LHCN-M2 (cell line): ENCODE data around the gene DPPA2. TPM values are rescaled to one million over a fixed set of nuclear protein-coding genes. Genes with fewer than 3 reads are reported as not detected.
"Not testable (repeated sequence)": the region's sequence is repeated elsewhere in the genome, so short reads cannot be mapped to it uniquely, and the experiment has no call there.

Source experiments
- DNase-seq: peaks from one replicate; pipeline ENCODE4 v3.0.0-alpha.2; 2012; ENCODE audit warnings: low read depth
- polyA plus RNA-seq: library from polyadenylated mRNA; unstranded; fragments of >200 nt; gene quantifications from one replicate; pipeline ENCODE4 v1.2.1, GENCODE V29; 2012; ENCODE audit warnings: missing spikeins
- total RNA-seq: library from RNA; depleted of rRNA; stranded (reverse); fragments of >200 nt; gene quantifications from 2 replicates; pipeline ENCODE4 v1.2.3, GENCODE V29; 2014; rRNA removed

DPPA2 gene, protein sequence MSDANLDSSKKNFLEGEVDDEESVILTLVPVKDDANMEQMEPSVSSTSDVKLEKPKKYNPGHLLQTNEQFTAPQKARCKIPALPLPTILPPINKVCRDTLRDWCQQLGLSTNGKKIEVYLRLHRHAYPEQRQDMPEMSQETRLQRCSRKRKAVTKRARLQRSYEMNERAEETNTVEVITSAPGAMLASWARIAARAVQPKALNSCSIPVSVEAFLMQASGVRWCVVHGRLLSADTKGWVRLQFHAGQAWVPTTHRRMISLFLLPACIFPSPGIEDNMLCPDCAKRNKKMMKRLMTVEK
- total RNA-seq = not detected in 2 replicates
- polyA plus RNA-seq = not detected

DNA sequence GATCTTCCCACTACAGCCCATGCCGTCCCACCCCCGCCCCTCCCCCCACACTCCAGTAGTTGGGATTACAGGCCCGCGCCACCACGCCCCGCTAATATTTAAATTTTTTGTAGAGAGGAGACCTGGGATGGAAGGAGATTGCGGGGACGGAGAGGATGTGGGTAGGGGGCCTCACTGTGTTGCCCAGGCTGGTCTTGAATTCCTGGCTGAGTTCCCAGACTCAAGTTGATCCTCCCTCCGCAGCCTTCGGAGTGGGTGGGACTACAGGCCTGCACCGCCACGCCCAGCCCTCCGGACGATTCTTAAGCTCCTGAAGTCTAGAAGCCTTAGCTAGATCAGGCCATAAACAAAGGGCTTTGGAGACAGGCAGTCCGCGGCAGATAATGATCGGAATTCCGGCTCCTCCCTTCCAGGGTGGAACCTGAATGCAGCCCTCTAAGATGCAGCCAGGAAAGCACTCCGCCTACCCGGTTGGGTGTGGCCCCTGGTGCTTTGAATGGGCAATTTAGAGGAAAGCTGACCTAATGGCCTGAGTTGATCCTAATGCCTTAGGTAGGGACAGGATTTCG lies at the start of gene DPPA2:
DPPA2 (minus strand) TSS at position 356 of the 569 bp plus-strand sequence. CDS start 1,975 bp downstream, outside the sequence.
- DNase-seq = no peak

DNA sequence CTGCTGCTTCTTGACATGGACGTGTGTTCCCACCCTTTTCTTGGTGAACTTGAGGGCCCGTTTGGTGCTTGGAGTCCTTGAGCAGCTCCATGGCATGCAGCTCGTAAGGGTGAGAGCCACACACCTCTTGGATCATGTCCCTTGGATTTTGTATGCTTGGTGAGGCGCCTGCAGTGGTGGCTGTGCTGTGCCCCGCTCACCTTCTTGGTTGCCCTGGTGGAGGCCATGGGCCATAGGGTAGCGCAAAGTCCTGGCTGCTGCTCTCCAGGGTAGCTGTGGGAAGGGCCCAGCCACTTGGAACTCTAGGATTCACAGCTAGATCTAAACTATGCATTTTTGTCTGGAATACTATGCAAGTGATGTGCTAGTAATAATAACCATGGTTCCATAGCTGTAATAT lies 47.8 kb upstream of the DPPA2 start:
- no peak for DNase-seq

DNA sequence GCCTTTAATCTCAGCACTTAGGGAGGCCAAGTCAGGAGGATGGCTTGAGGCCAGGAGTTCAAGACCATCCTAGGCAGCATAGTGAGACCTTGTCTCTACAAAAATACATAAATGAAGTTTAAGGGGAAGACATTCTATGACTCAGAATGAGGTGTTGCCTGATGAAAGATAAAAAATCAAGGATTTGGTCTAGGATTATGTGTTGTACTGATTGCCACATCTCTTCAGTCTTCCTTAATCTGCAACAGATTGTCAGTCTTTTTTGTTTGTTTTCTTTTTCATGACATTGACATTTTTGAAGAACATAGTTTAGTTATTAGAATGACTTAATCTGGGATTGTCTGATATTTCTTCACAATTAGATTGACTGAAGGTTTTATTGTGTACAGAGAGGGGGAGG lies 47.3 kb upstream of the DPPA2 start:
- DNase-seq = no peak

DNA sequence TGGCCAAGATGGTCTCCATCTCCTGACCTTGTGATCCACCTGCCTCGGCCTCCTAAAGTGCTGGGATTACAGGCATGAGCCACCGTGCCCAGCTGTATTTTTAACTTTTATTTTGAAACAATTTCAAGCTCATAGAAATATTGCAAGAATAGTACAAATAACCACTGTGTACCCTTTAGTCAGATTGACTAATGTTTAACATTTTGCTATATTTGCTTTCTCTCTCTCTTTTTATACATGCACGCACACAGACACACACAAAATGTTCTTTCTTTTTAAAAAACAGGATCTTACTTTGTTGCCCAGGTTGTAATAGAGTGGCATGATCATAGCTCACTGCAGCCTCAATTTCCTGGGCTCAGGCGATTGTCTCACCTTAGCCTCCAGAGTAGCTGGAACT lies 46.5 kb upstream of the DPPA2 start:
- DNase-seq = no peak

DNA sequence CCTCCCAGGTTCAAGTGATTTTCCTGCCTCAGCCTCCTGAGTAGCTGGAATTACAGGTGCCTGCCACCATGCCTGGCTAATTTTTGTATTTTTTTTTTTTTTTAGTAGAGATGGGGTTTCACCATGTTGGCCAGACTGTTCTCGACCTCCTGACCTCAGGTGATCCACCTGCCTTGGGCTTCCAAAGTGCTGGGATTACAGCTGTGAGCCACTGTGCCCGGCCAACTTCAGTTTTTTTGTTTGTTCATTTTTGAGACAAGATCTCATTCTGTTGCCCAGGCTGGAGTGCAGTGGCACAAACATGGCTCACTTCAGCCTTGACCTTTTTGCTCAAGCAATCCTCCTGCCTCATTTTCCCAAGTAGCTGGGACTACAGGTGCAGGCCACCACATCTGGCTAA lies 42.5 kb upstream of the DPPA2 start:
- DNase-seq = not testable (repeated sequence)

DNA sequence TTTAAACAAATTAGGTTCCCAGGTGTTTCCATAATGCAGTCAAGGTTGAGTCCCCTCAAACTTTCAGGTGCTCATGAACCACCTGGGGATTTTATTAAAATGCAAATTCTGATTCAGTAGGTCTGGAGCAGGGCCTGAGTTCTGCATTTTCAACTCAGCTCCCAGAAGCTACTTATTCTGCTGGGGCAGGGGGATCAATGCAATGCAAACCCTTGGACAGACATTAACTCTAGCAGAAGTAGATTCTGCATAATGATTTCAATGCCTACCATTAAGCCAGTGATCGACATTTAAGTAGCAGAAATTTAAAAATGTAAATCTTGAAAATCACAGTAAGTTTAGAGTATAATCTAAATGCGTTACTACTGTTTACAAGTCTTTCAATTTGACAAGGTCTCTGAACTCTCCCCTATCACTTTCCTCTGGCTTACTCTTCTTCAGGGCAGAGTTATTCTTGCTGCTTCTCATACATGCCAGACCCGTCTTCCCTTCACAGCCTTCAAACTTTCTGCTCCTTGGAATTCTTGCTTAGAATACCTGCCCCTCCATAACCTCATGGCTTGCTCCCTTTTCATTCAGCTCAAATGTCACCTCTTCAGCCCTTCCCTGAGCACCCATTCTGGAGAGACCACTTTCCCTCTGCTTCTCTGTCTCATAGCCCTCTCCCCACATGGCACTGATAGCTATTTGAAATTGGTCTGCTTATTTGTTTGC lies 40.3 kb upstream of the DPPA2 start:
- no peak for DNase-seq

DNA sequence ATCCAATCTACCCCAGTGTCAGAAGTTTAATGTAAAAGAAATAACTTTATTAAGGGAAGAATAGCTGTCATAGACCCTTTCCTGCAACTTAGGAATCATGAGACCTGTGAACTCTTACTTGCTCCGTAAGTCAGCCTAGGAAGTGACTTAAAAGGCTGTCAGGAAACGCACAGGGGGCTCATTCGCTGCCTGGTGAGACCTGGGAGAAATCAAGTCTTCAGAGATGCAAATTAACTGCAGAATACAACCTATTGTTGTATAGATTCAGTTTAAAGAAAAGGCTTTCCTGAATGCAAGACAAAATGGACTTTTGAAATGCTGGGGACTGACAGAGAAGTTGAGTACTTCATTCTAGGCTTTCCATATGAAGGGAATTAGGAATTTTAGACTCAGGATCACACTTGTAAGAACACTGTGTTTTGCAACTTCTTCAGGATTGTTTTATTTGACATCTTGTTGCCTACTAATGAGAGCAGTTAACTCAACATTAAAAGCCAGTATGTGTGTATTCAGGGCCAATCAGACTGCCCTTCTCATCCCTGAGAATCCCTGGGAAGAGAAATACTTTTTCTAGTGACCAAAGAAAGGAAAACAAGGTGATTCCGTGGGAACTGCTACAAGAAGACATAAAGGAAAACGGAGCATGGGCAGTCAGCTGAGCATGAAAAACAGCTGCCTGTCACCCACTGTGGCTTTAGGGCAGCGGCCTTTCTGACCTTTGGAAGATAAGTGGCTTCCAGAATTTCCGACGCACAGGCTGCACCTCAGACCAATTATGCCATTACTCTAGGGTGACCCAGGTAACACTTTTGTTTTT lies 39.5 kb upstream of the DPPA2 start:
- DNase-seq = no peak

DNA sequence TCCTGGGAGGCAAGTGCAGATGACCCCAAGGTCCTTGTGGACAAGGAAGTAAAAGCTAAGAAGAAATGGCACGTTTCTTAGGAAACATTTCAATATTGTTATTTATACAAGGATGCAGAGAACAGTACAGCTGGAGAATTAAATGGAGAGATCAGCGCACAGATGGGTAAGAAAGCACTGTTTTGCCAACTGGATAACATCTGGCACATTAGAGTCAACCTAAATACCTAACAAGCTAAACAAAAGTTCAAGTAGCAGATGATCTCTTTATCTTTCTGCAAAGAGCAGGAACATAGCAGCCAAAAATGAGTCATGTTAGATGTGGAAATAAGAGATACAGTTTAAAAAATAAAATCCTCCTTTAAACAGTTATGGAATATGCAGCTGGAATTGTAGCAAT lies 36.7 kb upstream of the DPPA2 start:
- DNase-seq = no peak

DNA sequence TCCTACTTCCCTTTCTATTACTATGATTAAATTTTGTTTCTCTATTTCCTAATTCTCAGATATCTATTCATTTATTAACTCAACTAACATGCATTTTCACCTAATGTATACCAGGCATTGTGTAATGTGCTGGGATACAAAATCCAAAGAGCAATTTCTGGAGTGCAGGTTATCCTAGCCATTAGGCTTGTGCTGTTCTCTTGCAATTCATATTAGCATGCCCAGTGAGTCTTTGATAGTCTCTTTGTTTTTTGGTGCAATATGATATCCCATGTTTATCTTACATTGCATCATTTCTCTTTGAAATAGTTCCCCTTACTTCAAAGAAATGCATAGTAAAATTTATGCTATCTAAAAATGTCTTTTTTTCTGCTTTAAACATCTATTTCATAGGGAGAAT lies 34.9 kb upstream of the DPPA2 start:
- no peak for DNase-seq

DNA sequence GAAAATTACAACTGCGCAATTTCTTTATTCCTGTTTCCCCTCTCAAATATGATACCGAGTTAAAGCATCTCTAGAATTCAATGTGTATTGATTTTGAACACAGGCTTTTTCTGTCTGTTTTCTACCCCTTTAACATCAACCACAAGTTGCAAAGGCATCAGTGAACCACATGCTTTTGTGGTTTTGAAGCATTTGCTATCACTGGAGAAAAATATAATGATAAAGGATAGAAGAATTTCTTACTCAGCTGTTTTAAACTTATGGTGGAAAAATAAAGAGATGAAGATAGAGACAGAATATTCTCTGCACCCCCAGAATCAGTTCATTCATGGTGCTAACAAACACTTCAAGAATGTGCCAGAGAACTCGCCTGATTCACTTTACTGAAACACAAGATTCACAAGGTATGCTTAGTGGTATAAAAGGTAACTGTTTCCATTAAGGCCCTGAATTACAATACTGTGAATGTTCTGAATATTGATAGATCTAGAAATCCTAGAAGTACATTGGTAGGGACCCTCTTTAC lies 30.5 kb upstream of the DPPA2 start:
- no peak for DNase-seq

DNA sequence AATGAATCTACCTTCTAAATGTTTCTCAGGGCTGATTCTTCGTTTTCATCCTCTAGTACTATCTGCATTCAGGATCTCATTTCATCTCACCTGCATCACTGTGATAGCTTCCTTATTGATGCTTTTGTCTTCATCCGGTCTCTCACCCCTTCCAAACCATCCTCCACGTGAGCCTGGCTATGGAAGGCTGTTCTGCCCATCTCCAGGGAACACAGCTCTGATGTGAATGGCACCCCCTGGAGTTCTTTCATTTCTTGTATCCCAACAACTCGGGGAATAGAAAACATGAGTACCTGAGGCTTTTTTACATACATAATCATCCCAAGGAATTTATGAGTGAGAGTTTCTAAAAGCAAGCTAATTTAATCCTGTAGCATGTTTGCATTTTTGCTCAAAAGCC lies 29.8 kb upstream of the DPPA2 start:
- no peak for DNase-seq

DNA sequence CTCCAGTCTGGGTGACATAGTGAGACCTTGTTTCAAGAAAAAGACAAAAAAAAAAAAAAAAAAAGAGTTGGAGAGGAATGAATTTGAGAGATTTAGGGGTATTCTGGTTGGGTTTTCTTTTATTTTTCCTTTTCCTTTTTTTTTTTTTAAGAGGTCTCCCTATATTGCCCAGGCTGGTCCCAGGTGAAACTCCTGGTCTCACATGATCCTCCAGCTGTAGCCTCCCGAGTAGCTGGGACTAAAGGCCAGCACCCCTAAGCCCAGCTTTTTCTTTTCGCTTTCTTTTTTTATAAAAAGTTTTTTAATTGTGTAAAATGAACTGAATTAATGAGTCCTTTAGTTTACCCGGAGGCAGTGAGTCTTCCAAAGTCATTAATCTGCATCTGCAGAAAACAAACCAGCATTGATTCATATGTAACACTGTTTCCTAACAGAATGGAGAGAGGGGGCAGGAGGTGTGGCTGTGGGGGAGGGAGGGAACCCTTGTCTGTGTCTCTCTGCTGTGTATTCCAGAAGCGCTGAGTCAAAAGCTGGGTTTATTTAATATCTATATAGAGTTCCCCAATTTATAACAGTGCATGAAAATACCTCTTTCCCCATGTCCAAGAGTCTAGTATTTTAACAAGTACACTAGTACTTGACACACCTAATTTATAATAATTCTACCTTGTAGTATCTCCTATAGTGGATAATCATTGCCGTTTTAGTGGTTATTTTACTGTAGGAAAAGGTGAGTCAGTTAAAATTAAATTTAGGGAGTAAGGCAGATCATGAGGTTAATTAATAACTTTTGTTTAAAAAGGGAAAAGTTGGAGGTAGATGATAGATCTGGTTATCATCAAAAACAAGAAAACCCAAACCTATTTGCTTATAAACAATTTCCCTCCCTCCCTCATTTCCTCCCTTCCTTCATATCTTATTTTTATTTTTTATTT lies 23.7 kb upstream of the DPPA2 start:
- no peak for DNase-seq

DNA sequence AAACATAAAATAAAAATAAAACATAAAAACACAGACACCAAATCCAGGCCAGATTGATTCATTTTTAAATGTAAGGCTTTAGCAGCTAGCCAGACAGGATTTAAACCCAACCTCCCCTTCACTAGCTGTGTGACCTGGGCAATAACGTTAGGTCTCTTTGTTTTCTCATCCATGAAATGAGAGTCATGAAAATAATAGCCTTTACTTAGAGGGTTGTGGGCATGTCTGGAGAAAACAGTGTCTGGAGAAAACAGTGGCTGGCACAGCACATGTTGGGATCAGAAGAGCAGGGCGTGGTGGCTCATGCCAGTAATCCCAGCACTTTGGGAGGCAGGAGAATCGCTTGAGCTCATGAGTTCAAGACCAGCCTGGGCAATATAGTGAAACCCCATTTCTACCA lies 22.9 kb upstream of the DPPA2 start:
- DNase-seq = no peak

DNA sequence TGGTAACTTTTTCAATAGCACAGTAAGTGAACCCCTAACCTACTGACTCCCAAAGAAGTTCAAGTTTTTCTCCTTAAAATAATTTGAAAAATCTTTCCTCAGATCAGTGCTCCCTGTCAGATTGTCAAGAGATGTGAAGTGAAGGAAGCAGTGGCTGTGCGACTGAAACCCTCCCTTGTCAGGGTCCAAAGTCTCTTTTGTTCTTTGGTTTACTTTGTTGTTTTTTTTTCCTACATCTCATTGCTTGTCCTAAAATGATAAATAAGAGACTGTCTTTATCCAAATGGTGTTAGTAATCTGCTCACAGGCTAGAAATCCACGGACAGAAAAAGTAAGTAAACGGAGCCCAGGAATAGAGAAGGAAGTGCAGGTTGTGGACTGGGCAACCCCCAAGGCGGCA lies 22.0 kb upstream of the DPPA2 start:
- no peak for DNase-seq

DNA sequence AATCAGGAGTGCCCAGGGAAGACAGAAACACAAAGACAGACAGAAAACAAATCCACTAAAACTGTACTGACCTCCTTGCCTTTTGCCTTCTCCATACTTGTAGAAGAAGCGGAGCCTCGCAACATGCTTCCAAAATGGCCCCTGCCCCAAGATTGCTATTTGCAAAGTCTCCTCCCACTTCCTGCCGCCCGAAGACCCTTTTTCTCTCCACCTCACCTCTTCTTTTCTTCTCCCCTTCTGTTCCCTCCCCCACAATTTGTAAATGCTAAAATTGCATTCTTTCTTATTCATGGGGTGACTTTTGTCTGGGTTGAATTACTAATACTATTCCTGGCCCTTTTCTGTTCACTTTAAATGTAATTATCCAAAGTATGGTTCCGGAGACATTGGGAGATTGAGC lies 21.1 kb upstream of the DPPA2 start, which contains the start of gene DPPA4:
DPPA4 (minus strand) TSS at position 154 of the 400 bp plus-strand sequence; CDS start at position 125, 29 bp downstream.
- DNase-seq = no peak

DNA sequence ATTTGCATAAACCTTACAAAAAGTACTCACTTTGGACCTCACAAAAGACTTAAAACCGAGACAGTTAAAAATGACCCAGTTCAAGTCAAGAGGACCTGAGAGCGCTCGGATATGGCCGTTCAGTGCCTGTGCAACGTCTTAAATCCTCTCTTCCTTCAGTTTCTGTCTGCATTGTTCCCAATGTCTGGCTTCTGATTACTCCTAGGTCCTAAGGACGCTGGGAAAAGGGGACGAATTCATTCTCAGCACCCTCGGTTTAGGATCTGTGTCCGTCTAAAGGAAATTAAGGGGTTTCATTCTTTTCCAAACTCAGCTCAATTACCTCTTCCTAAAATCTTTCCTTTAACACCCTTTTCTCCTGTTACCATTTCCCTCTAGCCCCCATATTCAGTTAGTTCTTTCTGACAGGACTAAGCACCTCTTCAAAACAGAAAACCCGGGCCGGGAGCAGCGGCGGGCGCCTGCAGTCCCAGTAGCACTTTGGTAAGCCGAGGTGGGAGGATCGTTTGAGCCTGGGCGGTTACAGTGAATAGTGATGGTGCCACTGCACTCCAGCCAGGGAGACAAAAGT lies 20.1 kb upstream of the DPPA2 start:
- peak; percentile 12 for DNase-seq

DNA sequence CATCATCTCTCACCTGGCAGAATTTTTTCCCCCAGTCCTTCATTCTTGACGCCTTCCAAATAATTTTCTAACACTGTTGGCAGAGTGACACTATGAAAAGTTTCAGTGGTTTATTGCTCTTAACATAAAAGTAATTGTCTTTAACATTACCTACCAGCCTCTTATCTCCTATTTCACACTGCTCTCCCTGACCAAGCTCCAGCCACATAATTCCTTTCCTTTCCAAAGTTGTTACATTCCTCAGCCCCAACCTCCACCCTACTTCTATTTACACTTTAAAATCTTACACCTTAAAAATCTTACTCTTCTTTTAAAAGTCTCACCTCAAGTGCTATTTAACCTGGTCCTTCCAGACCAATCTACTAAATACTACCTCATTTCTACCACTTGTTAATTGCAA lies 18.3 kb upstream of the DPPA2 start:
- no peak for DNase-seq

DNA sequence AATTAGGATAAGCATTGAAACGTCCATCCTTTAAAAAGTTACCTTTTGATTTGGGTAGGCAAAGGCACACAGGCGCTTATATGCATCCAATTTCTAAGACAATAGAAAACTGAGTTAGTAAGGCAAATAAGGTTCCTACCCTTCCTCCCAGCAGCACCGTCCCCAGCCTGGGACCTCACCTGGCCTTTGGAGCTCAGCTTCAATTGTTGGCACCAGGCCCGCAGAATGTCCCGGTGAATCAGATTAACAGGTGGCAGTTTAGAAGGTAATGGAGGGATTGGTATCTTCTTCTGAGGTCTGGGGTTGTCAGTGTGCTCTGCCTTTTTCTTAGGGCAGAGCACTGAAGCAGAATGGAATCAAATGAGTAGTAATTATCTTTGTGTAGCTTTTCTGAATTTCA lies 15.4 kb upstream of the DPPA2 start:
- no peak for DNase-seq

DNA sequence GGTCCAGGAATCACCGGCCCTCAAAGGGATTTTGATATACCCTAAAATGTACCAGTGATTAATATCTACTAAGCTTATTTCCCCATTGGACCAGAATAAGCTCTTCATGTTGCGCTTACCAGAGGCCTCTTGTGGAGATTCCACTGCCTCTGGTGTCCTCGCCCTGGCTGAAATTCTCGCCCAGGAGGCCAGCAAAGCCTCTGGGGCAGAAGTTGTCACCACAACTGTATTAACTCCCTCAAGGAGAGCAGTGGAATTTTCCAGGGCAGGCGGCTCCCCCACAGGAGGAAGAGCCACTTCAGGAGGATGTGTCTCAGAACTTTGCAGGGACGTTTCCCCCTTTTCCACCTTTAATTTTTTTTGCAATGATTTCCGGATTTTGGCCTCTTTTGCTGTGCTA lies 14.1 kb upstream of the DPPA2 start:
- no peak for DNase-seq

DNA sequence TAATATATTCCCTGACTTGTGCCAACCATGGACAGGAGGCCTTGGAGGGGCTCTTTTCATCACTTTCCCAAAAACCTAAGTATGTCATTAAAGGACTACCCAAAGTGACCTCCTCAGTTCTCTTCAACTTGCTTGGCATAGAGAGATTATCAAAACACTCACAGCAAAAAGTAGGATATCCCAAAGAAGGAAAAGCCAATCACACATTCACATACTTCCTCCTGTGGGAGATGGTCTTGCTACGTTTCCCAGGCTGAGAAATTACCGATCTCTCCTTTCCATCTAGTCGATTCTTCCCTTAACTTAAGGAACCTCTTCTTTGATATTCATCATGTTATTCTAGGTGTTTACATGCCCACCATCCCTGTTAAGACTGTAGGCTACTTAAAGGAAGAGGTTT lies 11.9 kb upstream of the DPPA2 start:
- DNase-seq = no peak
